Inferior parietal cortex (tissue), 1 donor: Measurements from ENCODE around the gene SNCB.
"Not testable (repeated sequence)": the region's sequence is repeated elsewhere in the genome, so short reads cannot be mapped to it uniquely, and the experiment has no call there.

Source experiments
- DNase-seq: peaks from one replicate; pipeline ENCODE4 v3.0.0-alpha.2; 2016; ENCODE audit errors: extremely low spot score

Gene SNCB

DNA sequence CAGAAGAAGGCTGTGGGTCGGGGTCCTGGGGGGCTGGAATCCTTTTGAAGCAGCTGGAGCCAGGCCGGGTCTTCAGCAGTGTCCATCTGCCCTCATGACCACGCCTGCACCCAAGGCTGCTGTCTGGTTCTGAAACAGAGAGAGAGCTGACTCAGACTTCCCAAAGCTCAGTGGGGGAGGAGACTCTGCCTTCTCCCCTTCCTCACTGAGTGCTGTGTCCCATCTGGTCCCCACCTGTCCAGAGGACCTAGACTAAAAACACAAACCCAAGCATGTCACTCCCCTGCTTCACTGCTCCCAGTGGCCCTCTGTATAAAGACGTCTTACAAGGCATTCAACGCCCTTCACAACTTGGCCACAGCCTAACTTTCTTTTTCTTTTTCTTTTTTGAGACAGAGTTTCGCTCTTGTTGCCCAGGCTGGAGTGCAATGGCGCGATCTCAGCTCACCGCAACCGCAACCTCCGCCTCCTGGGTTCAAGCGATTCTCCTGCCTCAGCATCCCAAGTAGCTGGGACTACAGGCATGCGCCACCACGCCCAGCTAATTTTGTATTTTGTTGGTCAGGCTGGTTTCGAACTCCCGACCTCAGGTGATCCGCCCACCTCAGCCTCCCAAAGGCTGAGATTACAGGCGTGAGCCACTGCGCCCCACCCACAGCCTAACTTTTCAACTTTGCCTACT, 30.4 kb downstream of the SNCB start:
- not testable (repeated sequence) for DNase-seq

DNA sequence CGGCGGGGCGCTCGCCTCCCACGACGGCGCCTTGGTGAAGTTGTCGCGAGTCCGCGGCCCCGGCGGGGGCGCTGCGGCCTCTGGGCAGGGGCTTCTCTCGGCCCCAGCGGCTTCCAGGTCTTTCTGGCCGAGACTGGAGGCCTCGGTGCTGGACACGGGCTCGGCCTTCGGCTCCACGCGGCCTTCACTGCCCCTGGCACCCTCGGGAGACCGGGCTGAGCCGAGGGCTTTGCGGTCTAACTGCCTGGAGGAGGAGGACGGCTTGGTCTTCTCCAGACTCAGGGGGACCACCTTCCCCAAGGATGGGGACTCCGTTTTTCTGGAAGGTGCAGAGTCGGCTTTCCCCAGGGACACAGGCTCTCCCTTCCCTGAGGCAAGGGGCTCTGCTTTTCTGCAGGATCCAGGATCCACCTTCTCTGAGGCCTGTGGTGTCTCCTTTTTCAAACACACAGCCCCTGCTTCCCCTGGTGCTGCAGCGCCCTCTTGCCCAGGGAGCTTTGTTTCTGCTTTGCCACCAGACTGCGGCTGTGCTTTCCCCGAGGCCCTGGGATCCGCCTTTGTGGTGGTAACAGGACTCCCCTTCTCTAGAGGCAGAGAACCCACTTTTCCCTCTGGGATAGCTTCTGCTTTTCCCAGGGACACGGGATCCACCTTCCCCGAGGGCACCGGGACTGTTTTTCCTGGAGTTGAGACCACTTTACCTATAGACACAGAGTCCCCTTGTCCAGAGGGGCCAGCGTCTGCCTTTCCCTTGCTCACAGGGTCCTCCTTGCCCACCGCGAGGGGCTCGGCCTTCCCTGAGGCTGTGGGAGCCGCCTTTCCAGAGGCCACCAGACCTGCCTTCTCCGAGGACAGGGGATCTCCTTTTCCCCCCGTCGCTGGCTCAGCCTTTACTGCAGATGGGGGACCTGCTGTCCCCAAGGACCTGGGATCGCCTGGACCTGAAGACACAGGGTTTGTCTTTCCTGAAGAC, 32.6 kb downstream of the SNCB start:
- no peak for DNase-seq

DNA sequence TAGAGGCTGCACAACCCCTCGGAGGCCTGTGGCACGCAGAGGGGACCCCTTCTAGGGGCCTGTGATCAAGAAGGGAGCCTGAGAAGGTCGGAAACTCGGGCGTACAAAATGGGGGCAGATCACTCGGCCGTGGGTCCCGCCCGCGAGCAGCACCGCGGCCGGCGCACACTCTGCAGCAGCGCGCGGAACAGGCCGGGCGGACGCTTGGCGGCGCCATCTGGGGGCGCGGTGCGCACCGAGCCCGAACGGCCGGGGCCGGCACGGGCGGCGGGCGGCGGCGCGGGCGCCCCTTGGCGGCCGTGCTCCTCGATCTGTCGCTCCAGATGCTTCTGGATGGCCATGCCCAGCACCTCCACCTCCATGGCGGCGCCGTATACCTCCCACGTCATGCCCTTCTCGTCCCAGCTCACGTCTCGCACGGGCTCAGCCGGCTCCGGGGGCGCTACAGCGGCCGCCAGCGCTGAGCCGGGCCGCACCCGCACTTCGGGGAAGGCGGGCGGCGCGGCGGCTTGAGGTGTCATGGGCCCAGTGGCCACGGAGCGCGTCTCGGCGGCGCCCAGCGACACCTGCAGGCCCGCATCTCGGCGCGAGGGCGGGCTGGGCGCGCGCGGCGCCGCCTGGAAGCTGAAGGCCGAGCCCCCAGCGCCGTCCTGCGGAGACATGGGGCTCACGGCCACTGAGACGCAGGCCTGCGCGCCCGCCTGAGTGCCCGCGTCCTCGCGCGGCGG, 33.5 kb downstream of the SNCB start:
- DNase-seq: no peak

DNA sequence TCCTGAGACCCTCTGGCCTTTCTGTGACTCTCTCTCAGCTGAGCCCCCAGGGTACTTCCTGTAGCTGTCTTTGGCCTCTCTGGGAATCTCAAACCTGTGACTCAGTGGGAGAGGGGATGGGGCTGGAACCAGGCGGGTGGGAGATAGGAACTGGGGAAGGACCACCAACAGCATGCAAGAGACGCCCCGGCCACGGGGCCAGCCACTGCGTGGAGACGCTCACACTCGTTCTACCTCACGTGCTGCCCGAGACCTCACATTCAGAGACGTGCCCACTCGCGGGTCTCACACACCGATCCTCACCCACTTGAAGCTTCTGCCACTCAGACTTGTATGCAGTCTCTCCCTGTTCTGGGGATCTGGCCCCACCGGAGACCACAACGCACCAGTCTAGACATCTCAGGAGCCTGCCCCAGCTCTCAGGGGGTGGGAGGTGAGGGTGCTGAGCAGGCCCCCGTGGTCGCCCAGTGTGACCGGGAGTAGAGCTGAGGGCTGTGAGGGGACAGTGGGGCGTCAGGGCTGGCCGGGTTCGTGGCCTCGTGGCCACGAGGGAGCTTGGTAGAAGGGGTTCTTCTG, 34.2 kb downstream of the SNCB start:
- DNase-seq: no peak

GRCh38 chr5:176595386-176595943, 34.9 kb downstream of the SNCB start:
- DNase-seq: no peak

GRCh38 chr5:176594554-176594953, 35.8 kb downstream of the SNCB start:
- DNase-seq: no peak

GRCh38 chr5:176593273-176593869, 37.0 kb downstream of the SNCB start:
- DNase-seq: no peak

GRCh38 chr5:176592573-176592972, 37.8 kb downstream of the SNCB start:
- no peak for DNase-seq

GRCh38 chr5:176591667-176592066, 38.7 kb downstream of the SNCB start:
- DNase-seq: not testable (repeated sequence)

DNA sequence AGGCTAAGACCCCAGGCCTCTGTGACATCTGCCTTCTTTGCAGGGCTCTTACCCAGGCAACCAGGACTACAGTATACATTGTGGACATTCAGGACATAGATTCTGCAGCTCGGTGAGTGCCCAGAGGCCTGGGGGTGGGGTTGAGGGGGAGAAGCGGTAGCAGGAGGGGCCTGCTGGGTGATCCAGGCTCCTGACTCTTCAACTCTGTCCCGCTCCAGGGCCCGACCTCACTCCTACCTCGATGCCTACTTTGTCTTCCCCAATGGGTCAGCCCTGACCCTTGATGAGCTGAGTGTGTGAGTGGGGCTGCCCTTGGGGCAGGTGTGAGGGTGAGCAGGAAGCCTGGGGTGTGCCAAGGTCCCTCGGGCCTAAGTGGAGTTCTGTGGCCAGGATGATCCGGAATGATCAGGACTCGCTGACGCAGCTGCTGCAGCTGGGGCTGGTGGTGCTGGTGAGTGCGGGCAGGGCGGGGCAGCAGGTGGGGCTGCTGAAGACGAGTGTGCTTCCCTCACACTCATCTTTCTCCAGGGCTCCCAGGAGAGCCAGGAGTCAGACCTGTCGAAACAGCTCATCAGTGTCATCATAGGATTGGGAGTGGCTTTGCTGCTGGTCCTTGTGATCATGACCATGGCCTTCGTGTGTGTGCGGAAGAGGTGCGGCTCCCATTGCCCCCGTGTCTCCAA, 40.2 kb downstream of the SNCB start:
- no peak for DNase-seq

- DNase-seq: no peak
Measured at GRCh38 chr5:176589039-176589769, 41.1 kb downstream of the SNCB start.

DNA sequence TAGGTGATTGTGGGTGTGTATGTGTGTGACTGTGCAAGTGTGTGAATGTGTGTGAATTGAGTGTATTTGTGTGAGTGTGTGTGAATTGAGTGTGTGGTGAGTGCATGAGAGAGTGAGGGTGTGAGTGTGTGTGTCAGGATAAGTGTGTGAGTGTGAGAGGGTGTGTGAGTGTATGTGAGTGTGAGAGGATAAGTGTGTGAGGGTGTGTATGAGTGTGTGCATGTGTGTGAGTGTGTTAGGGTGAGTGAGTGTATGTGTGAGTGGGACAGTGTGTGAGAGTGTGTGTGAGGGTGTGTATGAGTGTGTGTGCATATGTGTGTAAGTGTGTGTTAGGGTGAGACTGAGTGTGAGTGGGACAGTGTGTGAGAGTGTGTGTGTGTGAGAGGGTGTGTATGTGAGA, 42.0 kb downstream of the SNCB start:
- DNase-seq: no peak

DNA sequence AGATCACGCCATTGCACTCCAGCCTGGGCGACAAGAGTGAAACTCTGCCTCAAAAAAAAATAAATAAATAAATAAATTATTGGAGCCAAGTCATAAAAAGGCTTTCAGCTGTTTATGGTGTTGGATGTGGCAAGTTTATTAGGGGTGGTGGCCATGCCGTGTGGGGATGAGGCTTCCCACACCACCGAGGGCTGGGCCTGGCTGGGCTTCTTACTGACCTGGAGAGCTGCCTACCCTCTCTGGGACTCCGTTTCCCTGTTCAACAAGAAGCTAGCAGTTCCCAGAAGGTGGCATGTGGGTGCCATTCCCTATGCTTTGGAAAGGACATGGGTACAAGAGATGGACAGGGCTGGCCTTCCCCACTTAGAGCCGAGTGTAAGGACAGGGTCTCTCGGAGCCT, 42.9 kb downstream of the SNCB start:
- no peak for DNase-seq

- DNase-seq: no peak
Measured at GRCh38 chr5:176583076-176583475, 47.3 kb downstream of the SNCB start.

GRCh38 chr5:176581361-176581760, 49.0 kb downstream of the SNCB start:
- no peak for DNase-seq

- DNase-seq: no peak
Measured at GRCh38 chr5:176579323-176579722, 51.0 kb downstream of the SNCB start.

DNA sequence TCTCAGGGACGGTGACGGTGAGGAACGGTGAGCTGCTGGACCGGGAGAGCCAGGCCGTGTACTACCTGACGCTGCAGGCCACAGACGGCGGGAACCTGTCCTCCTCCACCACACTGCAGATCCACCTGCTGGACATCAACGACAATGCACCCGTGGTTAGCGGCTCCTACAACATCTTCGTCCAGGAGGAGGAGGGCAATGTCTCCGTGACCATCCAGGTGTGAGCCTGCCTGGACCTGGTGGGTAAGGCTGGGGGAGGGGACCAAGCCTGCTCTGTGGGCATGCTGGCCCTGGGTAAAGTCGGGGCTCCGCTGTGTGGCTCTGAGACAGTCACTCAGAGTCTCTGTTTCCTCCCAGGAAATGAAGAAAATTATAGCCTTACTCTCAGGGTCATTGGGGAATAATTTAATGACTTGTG, 51.9 kb downstream of the SNCB start:
- no peak for DNase-seq

DNA sequence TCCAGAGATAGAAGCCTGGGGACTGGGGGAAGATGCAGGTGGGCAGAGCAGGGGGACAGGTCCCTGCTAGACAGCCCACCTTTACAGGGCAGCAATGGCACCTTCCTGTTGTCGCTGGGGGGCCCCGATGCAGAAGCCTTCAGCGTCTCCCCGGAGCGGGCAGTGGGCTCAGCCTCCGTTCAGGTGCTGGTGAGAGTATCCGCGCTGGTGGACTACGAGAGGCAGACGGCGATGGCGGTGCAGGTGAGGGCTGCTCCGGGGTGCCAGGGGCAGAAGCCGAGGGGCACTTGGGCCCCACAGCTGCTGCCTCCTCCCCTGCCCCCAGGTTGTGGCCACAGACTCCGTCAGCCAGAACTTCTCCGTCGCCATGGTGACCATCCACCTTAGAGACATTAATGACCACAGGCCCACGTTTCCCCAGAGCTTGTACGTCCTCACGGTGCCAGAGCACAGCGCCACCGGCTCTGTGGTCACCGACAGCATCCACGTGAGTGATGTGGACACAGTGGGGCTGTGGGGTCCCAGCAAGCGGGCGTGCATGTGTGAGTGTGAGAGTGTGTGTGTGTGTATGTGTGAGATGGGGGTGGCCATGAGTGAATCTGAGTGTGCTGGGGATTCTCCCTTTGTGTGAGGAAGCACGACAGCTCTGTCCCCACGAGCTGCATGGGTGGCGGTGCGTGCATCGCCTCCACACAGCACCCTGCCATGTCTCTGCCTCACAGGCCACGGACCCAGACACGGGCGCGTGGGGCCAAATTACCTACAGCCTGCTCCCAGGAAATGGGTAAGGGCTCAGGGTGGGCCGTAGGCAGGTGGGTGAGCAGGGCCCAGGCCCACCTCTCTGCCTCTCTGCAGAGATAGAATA, 52.8 kb downstream of the SNCB start:
- DNase-seq: no peak
